HepG2 (cell line): Measurements from ENCODE around the gene JSRP1. TPM values are rescaled to one million over a fixed set of nuclear protein-coding genes. Genes with fewer than 3 reads are reported as not detected.

Source experiments
- ARID3A ChIP-seq: IDR thresholded peaks from 2 replicates; pipeline ENCODE4 v1.6.1; 2012; ENCODE audit warnings: low read depth, low read length, improper control_type of control experiment
- ATF7-NPFF ChIP-seq: sonication (generic); formaldehyde crosslinking; IDR thresholded peaks from 2 replicates; pipeline ENCODE4 v1.8.1; 2023; ENCODE audit warnings: mild to moderate bottlenecking, low read depth, missing genetic modification reagents, moderate library complexity
- ATM ChIP-seq: fragments of 450-650 bp; IDR thresholded peaks from 2 replicates; pipeline ENCODE4 v1.7.1; 2017; ENCODE audit warnings: mild to moderate bottlenecking, borderline replicate concordance
- DBP ChIP-seq: sonication (generic); formaldehyde crosslinking; IDR thresholded peaks from 2 replicates; pipeline ENCODE4 v1.4.0; 2020; ENCODE audit warnings: missing genetic modification reagents; ENCODE audit errors: not compliant biosample characterization
- EED ChIP-seq: sonication (generic); formaldehyde crosslinking; IDR thresholded peaks from 2 replicates; pipeline ENCODE4 v1.5.0; 2020; ENCODE audit warnings: mild to moderate bottlenecking, missing genetic modification reagents
- ESRRA ChIP-seq: sonication (generic); formaldehyde crosslinking; IDR thresholded peaks from 2 replicates; pipeline ENCODE4 v1.5.1; 2020; ENCODE audit warnings: mild to moderate bottlenecking, low read depth, missing genetic modification reagents
- JARID2 ChIP-seq: sonication (generic); formaldehyde crosslinking; IDR thresholded peaks from 2 replicates; pipeline ENCODE4 v1.8.1; 2023; ENCODE audit warnings: missing genetic modification reagents, inconsistent platforms; ENCODE audit not compliant: insufficient replicate concordance
- MED13 ChIP-seq: sonication (generic); formaldehyde crosslinking; IDR thresholded peaks from 2 replicates; pipeline ENCODE4 v1.5.0; 2020; ENCODE audit warnings: missing genetic modification reagents
- NONO ChIP-seq, 2 experiments: fragments of 450-650 bp in 1 of 2; sonication (generic) in 1 of 2; formaldehyde crosslinking in 1 of 2; IDR thresholded peaks in 1 of 2; conservative IDR thresholded peaks in 1 of 2; 2 replicates each; pipeline versions ENCODE4 v1.6.1 to v1.8.0; 2017 to 2022; ENCODE audit warnings: mild to moderate bottlenecking in 1 of 2, missing genetic modification reagents in 1 of 2, moderate library complexity in 1 of 2
- PLSCR1 ChIP-seq: sonication (generic); formaldehyde crosslinking; IDR thresholded peaks from 2 replicates; pipeline ENCODE4 v1.5.0; 2020; ENCODE audit warnings: missing genetic modification reagents, mild to moderate bottlenecking, borderline replicate concordance
- PPARG ChIP-seq: conservative IDR thresholded peaks from 2 replicates; pipeline ENCODE4 v1.6.1; 2016; ENCODE audit warnings: missing biosample characterization, missing genetic modification reagents
- RELA ChIP-seq: sonication (generic); formaldehyde crosslinking; IDR thresholded peaks from 2 replicates; pipeline ENCODE4 v1.4.0; 2020; ENCODE audit warnings: missing genetic modification reagents
- RFXANK ChIP-seq: IDR thresholded peaks from 2 replicates; pipeline ENCODE4 v1.6.1; 2016
- SKIL ChIP-seq: sonication (generic); formaldehyde crosslinking; IDR thresholded peaks from 2 replicates; pipeline ENCODE4 v1.8.0; 2022; ENCODE audit warnings: missing genetic modification reagents, mild to moderate bottlenecking, moderate library complexity, borderline replicate concordance
- SP5 ChIP-seq: IDR thresholded peaks from 2 replicates; pipeline ENCODE4 v1.6.1; 2016; ENCODE audit warnings: low read depth, borderline replicate concordance
- SUZ12 ChIP-seq: fragments of 150-350 bp; IDR thresholded peaks from 2 replicates; pipeline ENCODE4 v1.6.1; 2014; ENCODE audit warnings: low read depth, low read length
- TCF7L2 ChIP-seq: IDR thresholded peaks from 2 replicates; pipeline ENCODE4 v1.6.1; 2011; ENCODE audit warnings: mild to moderate bottlenecking, low read depth, low read length, moderate library complexity
- ZNF234 ChIP-seq: sonication (generic); formaldehyde crosslinking; conservative IDR thresholded peaks from 2 replicates; pipeline ENCODE4 v1.5.1; 2020; ENCODE audit warnings: mild to moderate bottlenecking, missing genetic modification reagents
- ZNF530 ChIP-seq: sonication (generic); formaldehyde crosslinking; IDR thresholded peaks from 2 replicates; pipeline ENCODE4 v1.5.0; 2020; ENCODE audit warnings: low read depth, mild to moderate bottlenecking, missing genetic modification reagents
- ZNF660 ChIP-seq: sonication (generic); formaldehyde crosslinking; IDR thresholded peaks from 2 replicates; pipeline ENCODE4 v1.5.1; 2020; ENCODE audit warnings: mild to moderate bottlenecking, low read depth, missing genetic modification reagents, borderline replicate concordance
- ZNF784 ChIP-seq: sonication (generic); formaldehyde crosslinking; IDR thresholded peaks from 2 replicates; pipeline ENCODE4 v1.5.1; 2020; ENCODE audit warnings: missing genetic modification reagents, mild to moderate bottlenecking, borderline replicate concordance
- polyA plus RNA-seq, 8 experiments: library from polyadenylated mRNA; depleted of rRNA in 3 of 8; stranded (reverse) in 7 of 8; unstranded in 1 of 8; fragments of >200 nt; fragmentation: Illumina TruSeq in 4 of 8; extraction: Trizol in 4 of 8; gene quantifications; 2 replicates each; pipeline versions ENCODE4 v1.2.1 to v1.2.3, GENCODE V29; 2011 to 2016; ENCODE audit warnings: low read depth in 4 of 8, missing spikeins in 1 of 8, mixed read lengths in 1 of 8; ENCODE audit not compliant: insufficient read depth in 1 of 8
- total RNA-seq, 5 experiments: library from RNA; depleted of rRNA; stranded (reverse); fragments of >200 nt; fragmentation: Illumina TruSeq; extraction: Trizol; gene quantifications; 2 replicates each; pipeline ENCODE4 v1.2.3, GENCODE V29; 2016; ENCODE audit warnings: low read depth in 1 of 5

Gene JSRP1
- total and polyA plus RNA-seq, 2 of the 13 experiments (the other 11 are each of a cell fraction or from before 2014, with no cell fraction given), result 0.16 to 0.38 TPM

- TF ChIP-seq ARID3A (peak; percentile 41; the same call in 1 of the 2 replicates), PLSCR1 (CRISPR knock-in tag) (no peak; the same call in 1 of the 2 replicates), ZNF784 (CRISPR knock-in tag) (peak; percentile 74; the same call in 1 of the 2 replicates), ATM (no peak), SKIL (peak; percentile 85), ZNF660 (CRISPR knock-in tag) (no peak), TCF7L2 (no peak), RELA (CRISPR knock-in tag) (peak; percentile 27; the same call in 1 of the 2 replicates), ATF7-NPFF (peak; percentile 95), EED (no peak), JARID2 (peak; percentile 78), ZNF530 (CRISPR knock-in tag) (0 out of 2 replicates have a peak, but pooled peaks have one; percentile 20), RFXANK (CRISPR knock-in tag) (peak; percentile 73; the same call in 1 of the 2 replicates), NONO (IDR thresholded peaks at IDR 0.05) (no peak), NONO (CRISPR knock-in tag; conservative IDR thresholded peaks at IDR 0.05) (peak; percentile 80), MED13 (CRISPR knock-in tag) (peak; percentile 93), ESRRA (peak; percentile 73), DBP (CRISPR knock-in tag) (peak; percentile 18), PPARG (0 out of 2 replicates have a peak, but pooled peaks have one; percentile 30), SP5 (CRISPR knock-in tag) (peak; percentile 93), SUZ12 (no peak), ZNF234 (CRISPR knock-in tag) (peak; percentile 98)
These were observed 19.7 kb downstream of the JSRP1 start, which contains the start of the genes PLEKHJ1 and SF3A2 (continued) for GRCh38 chr19:2236314-2237050.
